IMR-90 (cell line): ENCODE data around the gene MAT1A. TPM values are rescaled to one million over a fixed set of nuclear protein-coding genes. Genes with fewer than 3 reads are reported as not detected.
A peak's percentile ranks its signal among the peaks of the same experiment; 100 is the strongest.

ENCODE experiments used
- ATAC-seq: fragments of 200-7000 bp; cut with Tn5 transposase; 2 replicates; pipeline ENCODE4 v1.9.1; 2020; ENCODE audit warnings: low read depth, mild to moderate bottlenecking, moderate library complexity
- BruUV-seq: library from RNA; stranded (reverse); fragments of 400-500 nt; replicated peaks from 2 replicates; lab custom pipeline; 2021; lab: Mats Ljungman, UMichigan
- CTCF ChIA-PET: fragments of 300-600 bp; formaldehyde crosslinking; extraction: SDS; loops from one replicate; lab custom pipeline; 2021; ENCODE audit warnings: antibody characterized with exemption; lab: Yijun Ruan, JAX
- POLR2A ChIA-PET: fragments of 300-600 bp; sonication (Branson Sonifier 250); formaldehyde crosslinking; loops from one replicate; lab custom pipeline; 2022; ENCODE audit warnings: antibody characterized with exemption; ENCODE audit not compliant: unreplicated experiment; lab: Charles Lee
- DNase-seq: peaks from one replicate; pipeline ENCODE4 v3.0.0; 2013
- H2AFZ ChIP-seq: replicated peaks from 2 replicates; pipeline ENCODE3; 2013; ENCODE audit warnings: low read length, mild to moderate bottlenecking; ENCODE audit not compliant: poor library complexity
- H2AK5ac ChIP-seq: 2 replicates; pipeline ENCODE4 v1.6.1; 2013; ENCODE audit warnings: low read depth, low read length, inconsistent platforms
- H2AK9ac ChIP-seq: replicated peaks from 2 replicates; pipeline ENCODE3; 2013; ENCODE audit warnings: mild to moderate bottlenecking, low read depth, low read length, moderate library complexity; ENCODE audit not compliant: poor library complexity
- H2BK120ac ChIP-seq: 2 replicates; pipeline ENCODE4 v1.6.1; 2013; ENCODE audit warnings: low read depth, low read length, inconsistent platforms
- H2BK15ac ChIP-seq: 3 replicates; pipeline ENCODE4 v1.6.1; 2013; ENCODE audit warnings: low read depth, low read length, inconsistent platforms
- H2BK20ac ChIP-seq: 2 replicates; pipeline ENCODE4 v1.6.1; 2013; ENCODE audit warnings: low read depth, mild to moderate bottlenecking, inconsistent platforms, low read length, moderate library complexity
- H2BK5ac ChIP-seq: 2 replicates; pipeline ENCODE4 v1.6.1; 2013; ENCODE audit warnings: mild to moderate bottlenecking, low read depth, low read length, inconsistent platforms; ENCODE audit not compliant: poor library complexity, severe bottlenecking
- H3K14ac ChIP-seq: replicated peaks from 2 replicates; pipeline ENCODE4 v1.6.1; 2013; ENCODE audit warnings: low read depth, low read length, inconsistent platforms
- H3K18ac ChIP-seq: 2 replicates; pipeline ENCODE4 v1.6.1; 2013; ENCODE audit warnings: low read depth, low read length, control low read depth
- H3K23ac ChIP-seq: 2 replicates; pipeline ENCODE4 v1.6.1; 2013; ENCODE audit warnings: low read depth, low read length, inconsistent platforms
- H3K27ac ChIP-seq: 2 replicates; pipeline ENCODE4 v1.5.1; 2013; ENCODE audit warnings: mild to moderate bottlenecking, control low read depth, low read length; ENCODE audit not compliant: insufficient read depth
- H3K27me3 ChIP-seq: 2 replicates; pipeline ENCODE4 v1.6.1; 2013; ENCODE audit warnings: low read length; ENCODE audit not compliant: control insufficient read depth, insufficient read depth
- H3K36me3 ChIP-seq: 2 replicates; pipeline ENCODE4 v1.6.1; 2013; ENCODE audit warnings: low read length, mixed read lengths; ENCODE audit not compliant: control insufficient read depth, insufficient read depth
- H3K4ac ChIP-seq: 2 replicates; pipeline ENCODE4 v1.6.1; 2013; ENCODE audit warnings: low read depth, low read length, inconsistent platforms
- H3K4me1 ChIP-seq: 2 replicates; pipeline ENCODE4 v1.6.1; 2013; ENCODE audit warnings: low read length, mixed read lengths; ENCODE audit not compliant: control insufficient read depth, insufficient read depth
- H3K4me2 ChIP-seq: 2 replicates; pipeline ENCODE4 v1.6.1; 2013; ENCODE audit warnings: low read depth, mild to moderate bottlenecking, control low read depth, low read length, moderate library complexity
- H3K4me3 ChIP-seq: 2 replicates; pipeline ENCODE4 v1.5.1; 2013; ENCODE audit warnings: low read depth, mild to moderate bottlenecking, control low read depth, low read length, moderate library complexity; ENCODE audit not compliant: insufficient read depth
- H3K56ac ChIP-seq: 2 replicates; pipeline ENCODE4 v1.6.1; 2013; ENCODE audit warnings: low read length, inconsistent platforms; ENCODE audit not compliant: insufficient read depth; ENCODE audit errors: extremely low read depth
- H3K79me1 ChIP-seq, 2 experiments: 2 replicates each; pipeline ENCODE4 v1.6.1; 2013; ENCODE audit warnings: low read length in 2 of 2, inconsistent platforms in 1 of 2, low read depth in 1 of 2
- H3K9ac ChIP-seq: 2 replicates; pipeline ENCODE4 v1.6.1; 2013; ENCODE audit warnings: low read depth, low read length, control low read depth
- H3K9me1 ChIP-seq: 2 replicates; pipeline ENCODE4 v1.6.1; 2013; ENCODE audit warnings: low read length, inconsistent platforms; ENCODE audit not compliant: insufficient read depth
- H3K9me3 ChIP-seq: 2 replicates; pipeline ENCODE4 v1.6.1; 2013; ENCODE audit warnings: low read length; ENCODE audit not compliant: control insufficient read depth, insufficient read depth
- H4K20me1 ChIP-seq: 2 replicates; pipeline ENCODE4 v1.6.1; 2013; ENCODE audit warnings: low read length, inconsistent platforms; ENCODE audit not compliant: insufficient read depth
- H4K5ac ChIP-seq: 2 replicates; pipeline ENCODE4 v1.6.1; 2013; ENCODE audit warnings: mild to moderate bottlenecking, low read depth, low read length, control low read depth
- H4K8ac ChIP-seq, 2 experiments: 2 replicates each; pipeline ENCODE4 v1.6.1; 2013; ENCODE audit warnings: low read depth in 2 of 2, low read length in 2 of 2, control low read depth in 1 of 2, inconsistent platforms in 1 of 2
- H4K91ac ChIP-seq: 2 replicates; pipeline ENCODE4 v1.6.1; 2013; ENCODE audit warnings: low read depth, low read length, inconsistent platforms; ENCODE audit not compliant: insufficient read depth
- BHLHE40 ChIP-seq: fragments of 150-350 bp; IDR thresholded peaks from 2 replicates; pipeline ENCODE4 v1.6.1; 2016; ENCODE audit warnings: mild to moderate bottlenecking, low read depth, low read length
- MAFK ChIP-seq: IDR thresholded peaks from 2 replicates; pipeline ENCODE4 v1.6.1; 2012; ENCODE audit warnings: low read depth, low read length, improper control_type of control experiment
- NFE2L2 ChIP-seq: fragments of 150-350 bp; IDR thresholded peaks from 2 replicates; pipeline ENCODE4 v1.6.1; 2016; ENCODE audit warnings: low read depth, mild to moderate bottlenecking, low read length
- POLR2A ChIP-seq: IDR thresholded peaks from 2 replicates; pipeline ENCODE4 v1.6.1; 2012; ENCODE audit warnings: mild to moderate bottlenecking, low read depth, low read length
- WGBS, 2 experiments: methylation state at CpG; one replicate each; pipeline versions ENCODE4 v1.1.5 to v1.1.7; 2013; ENCODE audit warnings: missing lambda C conversion rate in 2 of 2; ENCODE audit not compliant: insufficient read length in 1 of 2; ENCODE audit errors: extremely low coverage in 2 of 2; 5-methylcytosine and 5-hydroxymethylcytosine counted together
- dilution Hi-C: fragments of 300-500 bp; cut with HindIII; formaldehyde crosslinking; loops from one replicate; pipeline ENCODE4 v1.14.3; 2018; ENCODE audit warnings: low sequenced_read_pairs; ENCODE audit not compliant: unreplicated experiment
- in situ Hi-C: fragments of 300-500 bp; cut with MboI; formaldehyde crosslinking; loops from 3 replicates; pipeline ENCODE4 v1.14.3; 2019; ENCODE audit warnings: low sequenced_read_pairs, inconsistent platforms, mixed read lengths
- intact Hi-C: fragments of 100-400 bp; cut with micrococcal nuclease; formaldehyde crosslinking; loops from 2 replicates; pipeline ENCODE4 v1.10.0; 2022
- polyA plus RNA-seq, 3 experiments: library from polyadenylated mRNA; depleted of rRNA; stranded (reverse); fragments of >200 nt; gene quantifications; 2 replicates each; pipeline ENCODE4 v1.2.3, GENCODE V29; 2012; ENCODE audit warnings: low replicate concordance in 1 of 3
- total RNA-seq: library from RNA; depleted of rRNA; stranded (reverse); fragments of >200 nt; gene quantifications from 2 replicates; pipeline ENCODE4 v1.2.3, GENCODE V29; 2012

MAT1A gene
- total and polyA plus RNA-seq, 2 of the 4 experiments (the other 2 are of a cell fraction): not detected

GRCh38 chr10:80272793-80273522, 16.5 kb downstream of the MAT1A start:
- Histone ChIP-seq H3K4me3 (no peak overlapping the region), H2BK120ac (no peak overlapping the region), H3K9me3 (no peaks in the 10 kb centered on the region), H3K56ac (no peak overlapping the region), H4K8ac (no peak overlapping the region), H3K14ac (no peak overlapping the region), H3K23ac (no peak overlapping the region), H3K9me1 (no peaks in the 10 kb centered on the region; the same call in 1 of the 2 replicates), H2AFZ (no peak overlapping the region), H2BK5ac (no peak overlapping the region), H3K27me3 (peaks cover 20% of the 10 kb centered on the region), H4K5ac (no peak overlapping the region), H3K18ac (peak overlapping the region; percentile 30; the same call in 1 of the 2 replicates), H2AK5ac (no peak overlapping the region), H3K27ac (no peak overlapping the region), H3K4me1 (no peaks in the 10 kb centered on the region; the same call in 1 of the 2 replicates), H3K9ac (no peak overlapping the region), H2BK20ac (no peak overlapping the region), H3K79me1 (no peaks in the 10 kb centered on the region), H4K91ac (no peak overlapping the region), H2AK9ac (no peak overlapping the region), H2BK15ac (no peak overlapping the region), H4K20me1 (no peaks in the 10 kb centered on the region), H3K4ac (no peak overlapping the region), H3K4me2 (no peak overlapping the region), H3K36me3 (no peaks in the 10 kb centered on the region)
- ChIA-PET POLR2A (no interaction called here), CTCF (no interaction called here)
- no TSS peak for BruUV-seq
- in situ Hi-C loops: loop anchor here (25.0 kb wide), 1 partner anchor 711 kb away; the partner anchor contains the start of gene SFTPA2
- no peak for TF ChIP-seq MAFK
- no peak for TF ChIP-seq POLR2A
- TF ChIP-seq BHLHE40: no peak
- TF ChIP-seq NFE2L2: peak; percentile 54
- DNase-seq (no peak), ATAC-seq (no peak; the same call in 1 of the 2 replicates)
- WGBS, 2 experiments: no CpG with 5 or more reads among the region's 7 CpGs
- dilution Hi-C loops: no loop called here
- intact Hi-C loops: no loop called here
